GM12801 (cell line): ENCODE measurements around the gene POM121C.
"Not testable (repeated sequence)": the region's sequence is repeated elsewhere in the genome, so short reads cannot be mapped to it uniquely, and the experiment has no call there.

ENCODE experiments used
- CTCF ChIP-seq: IDR thresholded peaks from one replicate; pipeline ENCODE4 v1.5.1; 2011; ENCODE audit warnings: control low read depth; ENCODE audit not compliant: insufficient read length; ENCODE audit errors: extremely low read depth

Gene POM121C

GRCh38 chr7:75485979-75486643 lies at the start of gene POM121C:
Gene POM121C (minus strand): TSS chr7:75486299. CDS start chr7:75441496, 44,803 bp downstream.
- not testable (repeated sequence) for TF ChIP-seq CTCF

- no peak for TF ChIP-seq CTCF
These were observed 48.7 kb upstream of the POM121C start for GRCh38 chr7:75534727-75535307.

GRCh38 chr7:75533926-75534325 lies 47.8 kb upstream of the POM121C start:
- no peak for TF ChIP-seq CTCF

DNA sequence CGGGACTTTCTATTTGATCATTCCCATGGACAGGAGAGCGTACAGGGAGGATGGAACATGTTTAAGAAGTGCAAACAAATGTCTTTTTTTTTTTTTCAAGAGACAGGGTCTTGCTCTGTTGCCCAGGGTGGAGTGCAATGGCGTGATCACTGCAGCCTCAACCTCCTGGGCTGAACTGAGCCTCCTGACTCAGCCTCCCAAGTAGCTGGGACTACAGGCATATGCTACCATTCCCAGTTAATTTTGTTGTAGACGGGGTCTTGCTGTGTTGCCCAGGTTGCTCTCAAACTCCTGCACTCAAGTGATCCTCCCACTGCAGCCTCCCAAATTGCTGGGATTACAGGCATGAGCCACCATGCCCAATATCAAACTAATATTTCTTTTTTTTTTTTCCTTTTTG lies 46.5 kb upstream of the POM121C start:
- TF ChIP-seq CTCF, result no peak

GRCh38 chr7:75531359-75531821 lies 45.3 kb upstream of the POM121C start:
- no peak for TF ChIP-seq CTCF

DNA sequence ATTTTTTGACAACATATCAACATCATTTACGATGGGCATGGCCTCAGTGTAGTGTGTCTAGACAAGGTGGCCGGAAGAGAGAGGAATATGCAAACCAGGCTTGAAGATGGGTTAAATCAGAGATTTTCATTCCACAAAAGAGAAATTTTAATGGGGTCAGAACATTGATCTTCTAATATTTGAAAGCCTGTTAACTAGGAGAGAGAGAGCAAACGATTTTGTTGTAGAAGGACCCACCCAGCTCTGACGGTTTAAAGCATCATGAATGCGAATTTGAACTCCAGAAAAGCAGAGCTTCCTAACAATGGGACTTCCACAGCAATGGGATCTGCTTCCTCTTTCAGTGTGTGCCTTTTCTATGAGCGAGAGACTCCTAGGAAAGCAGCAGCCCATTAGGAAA lies 5.9 kb upstream of the POM121C start, which contains the start of gene SPDYE5:
Gene SPDYE5 (plus strand): TSS at position 301 of the 400 bp plus-strand sequence. CDS start 1,728 bp downstream, outside the sequence.
- TF ChIP-seq CTCF, result not testable (repeated sequence)

DNA sequence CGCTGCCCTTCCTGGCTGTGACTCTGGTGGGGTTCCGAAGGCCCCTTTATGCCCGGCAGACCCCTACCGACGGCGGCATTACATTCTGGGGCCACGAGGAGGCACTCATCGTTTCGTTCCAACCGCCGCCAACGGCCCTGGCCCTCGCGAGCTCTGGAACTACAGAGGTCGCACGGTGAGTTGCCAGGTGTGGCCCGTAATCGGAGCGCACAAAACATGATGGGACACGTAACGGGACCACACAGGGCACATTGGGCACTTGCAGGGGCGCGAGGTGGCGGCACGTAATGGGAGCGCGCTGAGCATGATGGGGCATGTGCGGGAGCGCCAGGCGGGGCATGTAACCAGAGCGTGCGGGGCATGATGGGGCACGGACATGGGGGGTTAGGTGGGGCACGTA lies 90.8 kb downstream of the POM121C start, which contains the start of gene TRIM73:
Gene TRIM73 (plus strand): TSS at position 301 of the 400 bp plus-strand sequence. CDS start 3,305 bp downstream, outside the sequence.
- TF ChIP-seq CTCF, result not testable (repeated sequence)
